ENCODE results near the gene DTX2. TPM values are rescaled to one million over a fixed set of nuclear protein-coding genes. Genes with fewer than 3 reads are reported as not detected.
"Not testable (repeated sequence)": the region's sequence is repeated elsewhere in the genome, so short reads cannot be mapped to it uniquely, and the experiment has no call there.

DTX2 gene
- total RNA-seq, 1 experiment from 2014 or later, result 51.7 TPM

DNA sequence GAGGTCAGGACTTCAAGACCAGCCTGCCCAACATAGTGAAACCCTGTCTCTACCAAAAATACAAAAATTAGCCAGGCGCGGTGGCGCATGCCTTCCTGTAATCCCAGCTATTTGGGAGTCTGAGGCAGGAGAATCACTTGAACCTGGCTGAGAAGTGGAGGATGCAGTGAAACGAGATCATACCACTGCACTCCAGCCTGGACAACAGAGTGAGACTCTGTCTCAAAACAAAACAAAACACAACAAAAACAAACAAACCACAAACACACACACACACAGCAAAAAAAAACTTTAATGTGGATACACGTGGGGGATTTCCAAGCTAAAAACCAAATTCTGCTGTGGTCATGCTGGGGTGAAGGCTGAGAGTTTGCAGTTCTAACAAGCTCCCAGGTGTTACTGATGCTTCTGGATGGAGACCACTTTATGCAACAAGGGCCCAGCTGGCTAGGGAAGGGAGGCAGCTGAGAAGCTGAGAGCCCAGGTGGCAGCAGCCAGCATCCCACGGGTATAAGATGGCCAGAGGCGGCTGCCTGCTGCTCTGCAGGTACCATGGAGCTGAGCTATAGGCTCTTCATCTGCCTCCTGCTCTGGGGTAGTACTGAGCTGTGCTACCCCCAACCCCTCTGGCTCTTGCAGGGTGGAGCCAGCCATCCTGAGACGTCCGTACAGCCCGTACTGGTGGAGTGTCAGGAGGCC, 36.9 kb upstream of the DTX2 start, which contains the start of gene ZP3:
Gene ZP3 (plus strand): TSS at position 538 of the 699 bp plus-strand sequence. CDS start 15 bp downstream, at position 553.
- no TSS peak for BruUV-seq (replicated peaks)
- intact Hi-C loops (cut with micrococcal nuclease; ENCODE audit: unreplicated experiment), result no loop called here
- H3K27ac Mint-ChIP-seq (ENCODE audit: unreplicated experiment), result peak within 1 kb of the TSS; percentile 62
- CTCF ChIA-PET, result no interaction called here
- no peaks in the 10 kb centered on the region for H3K27me3 Mint-ChIP-seq (ENCODE audit: unreplicated experiment)
- DNase-seq, result no peak
- H3K4me3 Mint-ChIP-seq (ENCODE audit: low read depth, unreplicated experiment), result no peak within 1 kb of the TSS
- TF ChIP-seq, protein P1, sequence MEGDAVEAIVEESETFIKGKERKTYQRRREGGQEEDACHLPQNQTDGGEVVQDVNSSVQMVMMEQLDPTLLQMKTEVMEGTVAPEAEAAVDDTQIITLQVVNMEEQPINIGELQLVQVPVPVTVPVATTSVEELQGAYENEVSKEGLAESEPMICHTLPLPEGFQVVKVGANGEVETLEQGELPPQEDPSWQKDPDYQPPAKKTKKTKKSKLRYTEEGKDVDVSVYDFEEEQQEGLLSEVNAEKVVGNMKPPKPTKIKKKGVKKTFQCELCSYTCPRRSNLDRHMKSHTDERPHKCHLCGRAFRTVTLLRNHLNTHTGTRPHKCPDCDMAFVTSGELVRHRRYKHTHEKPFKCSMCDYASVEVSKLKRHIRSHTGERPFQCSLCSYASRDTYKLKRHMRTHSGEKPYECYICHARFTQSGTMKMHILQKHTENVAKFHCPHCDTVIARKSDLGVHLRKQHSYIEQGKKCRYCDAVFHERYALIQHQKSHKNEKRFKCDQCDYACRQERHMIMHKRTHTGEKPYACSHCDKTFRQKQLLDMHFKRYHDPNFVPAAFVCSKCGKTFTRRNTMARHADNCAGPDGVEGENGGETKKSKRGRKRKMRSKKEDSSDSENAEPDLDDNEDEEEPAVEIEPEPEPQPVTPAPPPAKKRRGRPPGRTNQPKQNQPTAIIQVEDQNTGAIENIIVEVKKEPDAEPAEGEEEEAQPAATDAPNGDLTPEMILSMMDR (IDR thresholded peaks at IDR 0.05; ENCODE audit: unreplicated experiment), result no peak
- H3K4me1 Mint-ChIP-seq (ENCODE audit: low read depth, unreplicated experiment), result peaks cover 23% of the 10 kb centered on the region
- H3K9me3 Mint-ChIP-seq (ENCODE audit: low read depth, unreplicated experiment), result no peaks in the 10 kb centered on the region
- peaks cover 9% of the 10 kb centered on the region for H3K36me3 Mint-ChIP-seq (ENCODE audit: insufficient read depth, unreplicated experiment)

DNA sequence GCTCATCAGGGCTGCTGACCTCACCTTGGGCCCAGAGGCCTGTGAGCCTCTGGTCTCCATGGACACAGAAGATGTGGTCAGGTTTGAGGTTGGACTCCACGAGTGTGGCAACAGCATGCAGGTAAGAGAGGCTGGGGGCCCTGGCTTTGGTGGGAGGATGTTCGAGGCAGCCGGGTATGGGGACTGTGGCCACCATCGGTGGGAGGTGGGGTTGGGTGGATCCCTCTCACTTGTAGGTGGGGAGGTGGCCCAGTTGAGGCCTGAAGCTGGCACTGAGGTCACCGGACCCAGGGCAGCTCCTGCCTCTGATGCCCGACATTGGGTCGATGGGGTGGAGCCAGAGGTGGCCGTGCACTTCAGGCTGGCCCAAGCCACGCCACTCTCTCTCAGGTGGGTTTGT, 36.4 kb upstream of the DTX2 start:
- no peak overlapping the region for H3K4me3 Mint-ChIP-seq (ENCODE audit: low read depth, unreplicated experiment)
- intact Hi-C loops (cut with micrococcal nuclease; ENCODE audit: unreplicated experiment), result no loop called here

DNA sequence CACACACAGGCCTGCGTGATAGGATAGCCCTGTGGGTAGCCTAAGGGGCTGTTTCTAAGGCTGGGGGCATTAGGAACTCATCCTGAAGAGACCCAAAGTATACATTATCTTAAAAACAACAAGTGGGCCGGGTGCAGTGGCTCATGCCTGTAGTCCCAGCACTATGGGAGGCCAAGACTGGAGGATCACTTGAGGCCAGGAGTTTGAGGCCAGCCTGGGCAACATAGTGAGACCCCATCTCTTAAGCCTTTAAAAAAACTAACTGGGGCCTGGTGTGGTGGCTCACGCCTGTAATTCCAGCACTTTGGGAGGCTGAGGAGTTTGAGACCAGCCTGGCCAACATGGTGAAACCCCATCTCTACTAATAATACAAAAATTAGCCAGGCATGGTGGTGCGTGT, 36.0 kb upstream of the DTX2 start:
- H3K9me3 Mint-ChIP-seq (ENCODE audit: low read depth, unreplicated experiment); H3K27ac Mint-ChIP-seq (ENCODE audit: unreplicated experiment); H3K4me3 Mint-ChIP-seq (ENCODE audit: low read depth, unreplicated experiment); BruUV-seq (replicated peaks); CTCF ChIA-PET; H3K27me3 Mint-ChIP-seq (ENCODE audit: unreplicated experiment); DNase-seq; intact Hi-C loops (cut with micrococcal nuclease; ENCODE audit: unreplicated experiment): not testable (repeated sequence)
- Mint-ChIP-seq H3K36me3 (ENCODE audit: insufficient read depth, unreplicated experiment) (peaks cover 11% of the 10 kb centered on the region), H3K4me1 (ENCODE audit: low read depth, unreplicated experiment) (peaks cover 20% of the 10 kb centered on the region)

More for the DNA sequence above, 36.4 kb upstream of the DTX2 start:
- Mint-ChIP-seq H3K27me3 (ENCODE audit: unreplicated experiment) (no peaks in the 10 kb centered on the region), H3K36me3 (ENCODE audit: insufficient read depth, unreplicated experiment) (peaks cover 9% of the 10 kb centered on the region), H3K4me1 (ENCODE audit: low read depth, unreplicated experiment) (peaks cover 20% of the 10 kb centered on the region), H3K9me3 (ENCODE audit: low read depth, unreplicated experiment) (no peaks in the 10 kb centered on the region), H3K27ac (ENCODE audit: unreplicated experiment) (no peak overlapping the region)
- no TSS peak for BruUV-seq (replicated peaks)
- CTCF ChIA-PET, result no interaction called here
- DNase-seq, result no peak
- TF ChIP-seq, protein P1 (IDR thresholded peaks at IDR 0.05; ENCODE audit: unreplicated experiment), result no peak

DNA sequence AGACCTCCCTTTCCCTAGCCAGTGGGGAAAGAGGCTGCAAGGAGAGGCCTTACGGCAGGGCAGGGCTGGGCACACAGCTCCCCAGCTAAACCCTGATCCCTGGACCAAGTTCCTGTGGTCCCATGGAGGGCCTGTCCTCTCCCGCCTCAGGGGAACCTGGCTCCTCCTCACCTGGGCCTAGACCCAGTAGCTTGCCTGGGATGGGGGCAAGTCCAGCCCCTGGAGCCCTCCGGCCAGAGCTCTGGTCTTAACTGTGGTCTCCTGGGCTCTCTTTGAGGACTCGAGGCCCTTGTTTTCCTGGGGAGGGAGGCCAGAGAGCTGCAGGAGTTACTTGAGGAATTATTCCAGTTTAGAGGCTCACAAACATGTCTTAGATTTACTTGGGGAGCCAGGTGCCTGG, 35.3 kb upstream of the DTX2 start:
- CTCF ChIA-PET, result no interaction called here
- Mint-ChIP-seq H3K27ac (ENCODE audit: unreplicated experiment) (no peak overlapping the region), H3K9me3 (ENCODE audit: low read depth, unreplicated experiment) (no peaks in the 10 kb centered on the region), H3K4me1 (ENCODE audit: low read depth, unreplicated experiment) (peaks cover 20% of the 10 kb centered on the region), H3K27me3 (ENCODE audit: unreplicated experiment) (no peaks in the 10 kb centered on the region), H3K36me3 (ENCODE audit: insufficient read depth, unreplicated experiment) (peaks cover 11% of the 10 kb centered on the region), H3K4me3 (ENCODE audit: low read depth, unreplicated experiment) (no peak overlapping the region)
- DNase-seq, result no peak
- intact Hi-C loops (cut with micrococcal nuclease; ENCODE audit: unreplicated experiment), result no loop called here
- TF ChIP-seq, protein P1 (IDR thresholded peaks at IDR 0.05; ENCODE audit: unreplicated experiment), result no peak
- BruUV-seq (replicated peaks), result no TSS peak

DNA sequence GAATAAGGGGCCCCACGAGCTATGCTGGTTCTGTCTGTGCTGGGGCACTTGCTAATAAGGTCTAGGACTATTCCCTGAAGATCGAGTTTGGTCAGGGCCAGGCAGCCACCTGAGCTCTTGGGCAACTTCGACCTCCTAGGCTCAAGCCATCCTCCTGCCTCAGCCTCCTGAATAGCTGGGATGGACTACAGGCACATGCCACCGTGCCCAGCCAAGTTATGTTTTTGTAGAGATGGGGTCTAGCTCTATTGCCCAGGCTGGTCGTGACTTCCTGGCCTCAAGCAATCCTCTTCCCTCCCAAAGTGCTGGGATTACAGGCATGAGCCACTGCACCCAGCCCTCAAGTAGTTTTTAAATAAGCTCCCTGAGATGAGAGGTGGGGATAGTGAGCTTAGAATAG, 33.9 kb upstream of the DTX2 start:
- Mint-ChIP-seq H3K27me3 (ENCODE audit: unreplicated experiment) (no peaks in the 10 kb centered on the region), H3K36me3 (ENCODE audit: insufficient read depth, unreplicated experiment) (peaks cover 6% of the 10 kb centered on the region), H3K4me3 (ENCODE audit: low read depth, unreplicated experiment) (no peak overlapping the region), H3K4me1 (ENCODE audit: low read depth, unreplicated experiment) (peaks cover 17% of the 10 kb centered on the region), H3K27ac (ENCODE audit: unreplicated experiment) (no peak overlapping the region), H3K9me3 (ENCODE audit: low read depth, unreplicated experiment) (no peaks in the 10 kb centered on the region)
- CTCF ChIA-PET, result no interaction called here
- TF ChIP-seq, protein P1 (IDR thresholded peaks at IDR 0.05; ENCODE audit: unreplicated experiment), result no peak
- intact Hi-C loops (cut with micrococcal nuclease; ENCODE audit: unreplicated experiment), result no loop called here
- no peak for DNase-seq
- no TSS peak for BruUV-seq (replicated peaks)
